ENCODE results near the gene EID3. TPM values are rescaled to one million over a fixed set of nuclear protein-coding genes. Genes with fewer than 3 reads are reported as not detected.

Gene EID3
- total and polyA plus RNA-seq, 2 experiments from 2014 or later: 3.3 to 3.4 TPM

DNA sequence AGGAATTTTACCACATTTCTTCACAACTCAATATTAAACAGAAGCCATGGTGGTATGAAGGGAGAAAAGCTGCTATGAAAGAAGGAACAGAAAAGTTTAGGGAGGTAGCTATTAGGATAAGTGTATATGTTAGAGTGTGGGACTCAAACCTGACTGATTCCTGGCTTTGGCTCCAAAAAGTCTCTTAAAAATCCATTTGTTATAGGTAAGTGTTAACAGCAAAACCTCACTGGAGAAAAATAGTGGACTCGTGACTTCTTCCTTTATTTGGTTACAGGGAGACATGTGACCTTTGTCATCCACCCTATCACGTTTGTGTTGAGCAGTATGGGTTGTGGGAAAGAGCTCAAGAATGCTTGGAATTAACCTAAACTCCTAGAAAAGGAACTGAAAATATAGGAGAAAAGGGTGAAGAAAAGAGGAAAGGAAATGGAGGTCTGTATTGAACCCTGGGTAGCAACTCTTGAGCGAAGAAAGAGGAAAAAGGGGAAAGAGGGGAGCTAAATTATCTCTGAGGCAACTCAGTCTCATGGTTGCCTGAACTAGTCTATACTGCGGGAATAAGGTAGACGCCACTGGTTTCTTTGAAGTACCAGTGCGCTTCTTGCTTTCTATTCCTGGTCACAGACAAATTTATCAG lies 3.6 kb upstream of the EID3 start:
- Histone ChIP-seq H3K4me2 (no peak overlapping the region), H2AFZ (no peak overlapping the region), H3K27me3 (ENCODE audit: insufficient read depth) (0 out of 2 replicates have a peak, but pooled peaks cover 3% of the 10 kb centered on the region), H3K36me3 (ENCODE audit: insufficient read depth) (peaks cover 6% of the 10 kb centered on the region; the same call in 1 of the 2 replicates), H3K9me2 (ENCODE audit: insufficient read depth) (no peaks in the 10 kb centered on the region), H3K4me1 (ENCODE audit: insufficient read depth) (peaks cover 15% of the 10 kb centered on the region), H3F3A (replicated peaks; ENCODE audit: low read depth) (peaks cover 12% of the 10 kb centered on the region), H3K27ac (ENCODE audit: low read depth) (no peak overlapping the region), H4K20me1 (replicated peaks; ENCODE audit: insufficient read depth) (peaks cover 65% of the 10 kb centered on the region), H3K4me3 (no peak overlapping the region), H3K79me2 (replicated peaks; ENCODE audit: insufficient read depth) (peaks cover 85% of the 10 kb centered on the region)
- Mint-ChIP-seq H3K27ac (no peak overlapping the region; the same call in 1 of the 2 replicates), H3K9me3 (no peaks in the 10 kb centered on the region; the same call in 2 of the 3 replicates), H3K4me3 (no peak overlapping the region; the same call in 2 of the 3 replicates), H3K27me3 (ENCODE audit: insufficient read depth, low read depth, poor library complexity) (peaks cover 12% of the 10 kb centered on the region), H3K4me1 (peaks cover 36% of the 10 kb centered on the region), H3K36me3 (ENCODE audit: low read depth) (peaks cover 51% of the 10 kb centered on the region)
- ATAC-seq (no peak), DNase-seq (ENCODE audit: low spot score) (peak; percentile 30)
- TF ChIP-seq JUNB (IDR thresholded peaks at IDR 0.05; ENCODE audit: unreplicated experiment) (no peak), NANOG (IDR thresholded peaks at IDR 0.05; ENCODE audit: borderline replicate concordance) (no peak), POLR2AphosphoS5 (IDR thresholded peaks at IDR 0.05; ENCODE audit: low read depth) (no peak), EZH2phosphoT487 (IDR thresholded peaks at IDR 0.05; ENCODE audit: unreplicated experiment) (no peak), EZH2 (IDR thresholded peaks at IDR 0.05; ENCODE audit: low read depth, unreplicated experiment) (no peak), ZNF331 (CRISPR knock-in tag; IDR thresholded peaks at IDR 0.05; ENCODE audit: low read depth) (no peak), CREB1 (CRISPR knock-in tag; IDR thresholded peaks at IDR 0.05; ENCODE audit: low read depth) (no peak), ZNF114 (CRISPR knock-in tag; IDR thresholded peaks at IDR 0.05) (no peak), STAT1 (IDR thresholded peaks at IDR 0.05; ENCODE audit: unreplicated experiment) (no peak)
- TF ChIP-seq, protein P1, sequence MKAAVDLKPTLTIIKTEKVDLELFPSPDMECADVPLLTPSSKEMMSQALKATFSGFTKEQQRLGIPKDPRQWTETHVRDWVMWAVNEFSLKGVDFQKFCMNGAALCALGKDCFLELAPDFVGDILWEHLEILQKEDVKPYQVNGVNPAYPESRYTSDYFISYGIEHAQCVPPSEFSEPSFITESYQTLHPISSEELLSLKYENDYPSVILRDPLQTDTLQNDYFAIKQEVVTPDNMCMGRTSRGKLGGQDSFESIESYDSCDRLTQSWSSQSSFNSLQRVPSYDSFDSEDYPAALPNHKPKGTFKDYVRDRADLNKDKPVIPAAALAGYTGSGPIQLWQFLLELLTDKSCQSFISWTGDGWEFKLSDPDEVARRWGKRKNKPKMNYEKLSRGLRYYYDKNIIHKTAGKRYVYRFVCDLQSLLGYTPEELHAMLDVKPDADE (IDR thresholded peaks at IDR 0.05): no peak
- TF ChIP-seq, protein P2, sequence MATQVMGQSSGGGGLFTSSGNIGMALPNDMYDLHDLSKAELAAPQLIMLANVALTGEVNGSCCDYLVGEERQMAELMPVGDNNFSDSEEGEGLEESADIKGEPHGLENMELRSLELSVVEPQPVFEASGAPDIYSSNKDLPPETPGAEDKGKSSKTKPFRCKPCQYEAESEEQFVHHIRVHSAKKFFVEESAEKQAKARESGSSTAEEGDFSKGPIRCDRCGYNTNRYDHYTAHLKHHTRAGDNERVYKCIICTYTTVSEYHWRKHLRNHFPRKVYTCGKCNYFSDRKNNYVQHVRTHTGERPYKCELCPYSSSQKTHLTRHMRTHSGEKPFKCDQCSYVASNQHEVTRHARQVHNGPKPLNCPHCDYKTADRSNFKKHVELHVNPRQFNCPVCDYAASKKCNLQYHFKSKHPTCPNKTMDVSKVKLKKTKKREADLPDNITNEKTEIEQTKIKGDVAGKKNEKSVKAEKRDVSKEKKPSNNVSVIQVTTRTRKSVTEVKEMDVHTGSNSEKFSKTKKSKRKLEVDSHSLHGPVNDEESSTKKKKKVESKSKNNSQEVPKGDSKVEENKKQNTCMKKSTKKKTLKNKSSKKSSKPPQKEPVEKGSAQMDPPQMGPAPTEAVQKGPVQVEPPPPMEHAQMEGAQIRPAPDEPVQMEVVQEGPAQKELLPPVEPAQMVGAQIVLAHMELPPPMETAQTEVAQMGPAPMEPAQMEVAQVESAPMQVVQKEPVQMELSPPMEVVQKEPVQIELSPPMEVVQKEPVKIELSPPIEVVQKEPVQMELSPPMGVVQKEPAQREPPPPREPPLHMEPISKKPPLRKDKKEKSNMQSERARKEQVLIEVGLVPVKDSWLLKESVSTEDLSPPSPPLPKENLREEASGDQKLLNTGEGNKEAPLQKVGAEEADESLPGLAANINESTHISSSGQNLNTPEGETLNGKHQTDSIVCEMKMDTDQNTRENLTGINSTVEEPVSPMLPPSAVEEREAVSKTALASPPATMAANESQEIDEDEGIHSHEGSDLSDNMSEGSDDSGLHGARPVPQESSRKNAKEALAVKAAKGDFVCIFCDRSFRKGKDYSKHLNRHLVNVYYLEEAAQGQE (IDR thresholded peaks at IDR 0.05; ENCODE audit: unreplicated experiment): no peak
- TF ChIP-seq, protein P3, sequence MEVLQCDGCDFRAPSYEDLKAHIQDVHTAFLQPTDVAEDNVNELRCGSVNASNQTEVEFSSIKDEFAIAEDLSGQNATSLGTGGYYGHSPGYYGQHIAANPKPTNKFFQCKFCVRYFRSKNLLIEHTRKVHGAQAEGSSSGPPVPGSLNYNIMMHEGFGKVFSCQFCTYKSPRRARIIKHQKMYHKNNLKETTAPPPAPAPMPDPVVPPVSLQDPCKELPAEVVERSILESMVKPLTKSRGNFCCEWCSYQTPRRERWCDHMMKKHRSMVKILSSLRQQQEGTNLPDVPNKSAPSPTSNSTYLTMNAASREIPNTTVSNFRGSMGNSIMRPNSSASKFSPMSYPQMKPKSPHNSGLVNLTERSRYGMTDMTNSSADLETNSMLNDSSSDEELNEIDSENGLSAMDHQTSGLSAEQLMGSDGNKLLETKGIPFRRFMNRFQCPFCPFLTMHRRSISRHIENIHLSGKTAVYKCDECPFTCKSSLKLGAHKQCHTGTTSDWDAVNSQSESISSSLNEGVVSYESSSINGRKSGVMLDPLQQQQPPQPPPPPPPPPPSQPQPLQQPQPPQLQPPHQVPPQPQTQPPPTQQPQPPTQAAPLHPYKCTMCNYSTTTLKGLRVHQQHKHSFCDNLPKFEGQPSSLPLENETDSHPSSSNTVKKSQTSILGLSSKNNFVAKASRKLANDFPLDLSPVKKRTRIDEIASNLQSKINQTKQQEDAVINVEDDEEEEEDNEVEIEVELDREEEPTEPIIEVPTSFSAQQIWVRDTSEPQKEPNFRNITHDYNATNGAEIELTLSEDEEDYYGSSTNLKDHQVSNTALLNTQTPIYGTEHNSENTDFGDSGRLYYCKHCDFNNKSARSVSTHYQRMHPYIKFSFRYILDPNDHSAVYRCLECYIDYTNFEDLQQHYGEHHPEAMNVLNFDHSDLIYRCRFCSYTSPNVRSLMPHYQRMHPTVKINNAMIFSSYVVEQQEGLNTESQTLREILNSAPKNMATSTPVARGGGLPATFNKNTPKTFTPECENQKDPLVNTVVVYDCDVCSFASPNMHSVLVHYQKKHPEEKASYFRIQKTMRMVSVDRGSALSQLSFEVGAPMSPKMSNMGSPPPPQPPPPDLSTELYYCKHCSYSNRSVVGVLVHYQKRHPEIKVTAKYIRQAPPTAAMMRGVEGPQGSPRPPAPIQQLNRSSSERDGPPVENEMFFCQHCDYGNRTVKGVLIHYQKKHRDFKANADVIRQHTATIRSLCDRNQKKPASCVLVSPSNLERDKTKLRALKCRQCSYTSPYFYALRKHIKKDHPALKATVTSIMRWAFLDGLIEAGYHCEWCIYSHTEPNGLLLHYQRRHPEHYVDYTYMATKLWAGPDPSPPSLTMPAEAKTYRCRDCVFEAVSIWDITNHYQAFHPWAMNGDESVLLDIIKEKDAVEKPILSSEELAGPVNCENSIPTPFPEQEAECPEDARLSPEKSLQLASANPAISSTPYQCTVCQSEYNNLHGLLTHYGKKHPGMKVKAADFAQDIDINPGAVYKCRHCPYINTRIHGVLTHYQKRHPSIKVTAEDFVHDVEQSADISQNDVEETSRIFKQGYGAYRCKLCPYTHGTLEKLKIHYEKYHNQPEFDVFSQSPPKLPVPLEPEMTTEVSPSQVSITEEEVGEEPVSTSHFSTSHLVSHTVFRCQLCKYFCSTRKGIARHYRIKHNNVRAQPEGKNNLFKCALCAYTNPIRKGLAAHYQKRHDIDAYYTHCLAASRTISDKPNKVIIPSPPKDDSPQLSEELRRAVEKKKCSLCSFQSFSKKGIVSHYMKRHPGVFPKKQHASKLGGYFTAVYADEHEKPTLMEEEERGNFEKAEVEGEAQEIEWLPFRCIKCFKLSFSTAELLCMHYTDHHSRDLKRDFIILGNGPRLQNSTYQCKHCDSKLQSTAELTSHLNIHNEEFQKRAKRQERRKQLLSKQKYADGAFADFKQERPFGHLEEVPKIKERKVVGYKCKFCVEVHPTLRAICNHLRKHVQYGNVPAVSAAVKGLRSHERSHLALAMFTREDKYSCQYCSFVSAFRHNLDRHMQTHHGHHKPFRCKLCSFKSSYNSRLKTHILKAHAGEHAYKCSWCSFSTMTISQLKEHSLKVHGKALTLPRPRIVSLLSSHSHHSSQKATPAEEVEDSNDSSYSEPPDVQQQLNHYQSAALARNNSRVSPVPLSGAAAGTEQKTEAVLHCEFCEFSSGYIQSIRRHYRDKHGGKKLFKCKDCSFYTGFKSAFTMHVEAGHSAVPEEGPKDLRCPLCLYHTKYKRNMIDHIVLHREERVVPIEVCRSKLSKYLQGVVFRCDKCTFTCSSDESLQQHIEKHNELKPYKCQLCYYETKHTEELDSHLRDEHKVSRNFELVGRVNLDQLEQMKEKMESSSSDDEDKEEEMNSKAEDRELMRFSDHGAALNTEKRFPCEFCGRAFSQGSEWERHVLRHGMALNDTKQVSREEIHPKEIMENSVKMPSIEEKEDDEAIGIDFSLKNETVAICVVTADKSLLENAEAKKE (CRISPR knock-in tag; IDR thresholded peaks at IDR 0.05): no peak
- TF ChIP-seq, protein P4, sequence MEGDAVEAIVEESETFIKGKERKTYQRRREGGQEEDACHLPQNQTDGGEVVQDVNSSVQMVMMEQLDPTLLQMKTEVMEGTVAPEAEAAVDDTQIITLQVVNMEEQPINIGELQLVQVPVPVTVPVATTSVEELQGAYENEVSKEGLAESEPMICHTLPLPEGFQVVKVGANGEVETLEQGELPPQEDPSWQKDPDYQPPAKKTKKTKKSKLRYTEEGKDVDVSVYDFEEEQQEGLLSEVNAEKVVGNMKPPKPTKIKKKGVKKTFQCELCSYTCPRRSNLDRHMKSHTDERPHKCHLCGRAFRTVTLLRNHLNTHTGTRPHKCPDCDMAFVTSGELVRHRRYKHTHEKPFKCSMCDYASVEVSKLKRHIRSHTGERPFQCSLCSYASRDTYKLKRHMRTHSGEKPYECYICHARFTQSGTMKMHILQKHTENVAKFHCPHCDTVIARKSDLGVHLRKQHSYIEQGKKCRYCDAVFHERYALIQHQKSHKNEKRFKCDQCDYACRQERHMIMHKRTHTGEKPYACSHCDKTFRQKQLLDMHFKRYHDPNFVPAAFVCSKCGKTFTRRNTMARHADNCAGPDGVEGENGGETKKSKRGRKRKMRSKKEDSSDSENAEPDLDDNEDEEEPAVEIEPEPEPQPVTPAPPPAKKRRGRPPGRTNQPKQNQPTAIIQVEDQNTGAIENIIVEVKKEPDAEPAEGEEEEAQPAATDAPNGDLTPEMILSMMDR (conservative IDR thresholded peaks at IDR 0.05; ENCODE audit: low read depth in 2 of 2): no peak

All from GM23338 (cell line).